CD4-positive, CD25-positive, alpha-beta regulatory T cell (primary cell): ENCODE data around the gene PRAMEF20. TPM values are rescaled to one million over a fixed set of nuclear protein-coding genes. Genes with fewer than 3 reads are reported as not detected.
"Not testable (repeated sequence)": the region's sequence is repeated elsewhere in the genome, so short reads cannot be mapped to it uniquely, and the experiment has no call there.

ENCODE experiments used
- ATAC-seq, 2 donors: fragments of 150-1000 bp; cut with Tn5 transposase; one replicate each; pipeline ENCODE4 v1.10.0; 2021; ENCODE audit warnings: low read depth in 2 of 2, moderate number of reproducible peaks in 2 of 2, moderate library complexity in 1 of 2
- DNase-seq, 3 donors: peaks; one replicate each; pipeline versions ENCODE4 v3.0.0 to v3.0.0-alpha.2; 2012 to 2022; ENCODE audit warnings: mixed read lengths in 1 of 3
- H3K27ac ChIP-seq: one replicate; pipeline ENCODE4 v1.7.0; 2013; ENCODE audit warnings: mild to moderate bottlenecking, low read length; ENCODE audit not compliant: insufficient read depth, poor library complexity, severe bottlenecking
- H3K27me3 ChIP-seq: one replicate; pipeline ENCODE4 v1.7.0; 2013; ENCODE audit warnings: low read length; ENCODE audit not compliant: control insufficient read depth, insufficient read depth
- H3K36me3 ChIP-seq: one replicate; pipeline ENCODE4 v1.7.0; 2013; ENCODE audit warnings: mild to moderate bottlenecking, low read length, moderate library complexity; ENCODE audit not compliant: control insufficient read depth, insufficient read depth
- H3K4me1 ChIP-seq: 2 replicates; pipeline ENCODE4 v1.7.0; 2013; ENCODE audit warnings: mild to moderate bottlenecking, low read length; ENCODE audit not compliant: insufficient read depth, control insufficient read depth, poor library complexity, severe bottlenecking
- H3K4me3 ChIP-seq: one replicate; pipeline ENCODE4 v1.7.0; 2013; ENCODE audit warnings: low read depth, mild to moderate bottlenecking, low read length, moderate library complexity
- H3K9me3 ChIP-seq, 2 experiments: 1 replicate in 1 of 2; 2 replicates in 1 of 2; pipeline ENCODE4 v1.7.0; 2013; ENCODE audit warnings: low read length in 2 of 2, mild to moderate bottlenecking in 1 of 2, moderate library complexity in 1 of 2; ENCODE audit not compliant: control insufficient read depth in 2 of 2
- H3K27ac Mint-ChIP-seq, 3 donors: one replicate each; pipeline ENCODE4 v1.8.0; 2020 to 2022; ENCODE audit warnings: mild to moderate bottlenecking in 3 of 3, mixed read lengths in 3 of 3, moderate library complexity in 2 of 3
- H3K27me3 Mint-ChIP-seq: one replicate; pipeline ENCODE4 v1.8.0; 2022; ENCODE audit warnings: mild to moderate bottlenecking, mixed read lengths
- H3K36me3 Mint-ChIP-seq: one replicate; pipeline ENCODE4 v1.8.0; 2020; ENCODE audit warnings: mixed read lengths
- H3K4me1 Mint-ChIP-seq, 4 donors: one replicate each; pipeline ENCODE4 v1.8.0; 2020 to 2022; ENCODE audit warnings: mixed read lengths in 4 of 4, mild to moderate bottlenecking in 1 of 4
- H3K4me3 Mint-ChIP-seq, 4 donors: one replicate each; pipeline ENCODE4 v1.8.0; 2020 to 2022; ENCODE audit warnings: mild to moderate bottlenecking in 4 of 4, mixed read lengths in 4 of 4, moderate library complexity in 3 of 4
- H3K9me3 Mint-ChIP-seq, 7 donors: one replicate each; pipeline ENCODE4 v1.8.0; 2020 to 2022; ENCODE audit warnings: mixed read lengths in 7 of 7, mild to moderate bottlenecking in 3 of 7, moderate library complexity in 2 of 7
- polyA plus RNA-seq, 4 donors: library from polyadenylated mRNA; unstranded; fragments of 300-500 nt; fragmentation: Illumina TruSeq; gene quantifications; one replicate each; pipeline ENCODE4 v1.2.3, GENCODE V29; 2021
- total RNA-seq: library from RNA; stranded (reverse); gene quantifications from one replicate; pipeline ENCODE4 v1.2.3, GENCODE V29; 2022

PRAMEF20 gene
- total RNA-seq (not detected), polyA plus RNA-seq (not detected)

- H3K4me1 Mint-ChIP-seq, H3K9me3 ChIP-seq, H3K4me3 ChIP-seq, ATAC-seq, H3K4me3 Mint-ChIP-seq, H3K36me3 Mint-ChIP-seq, H3K27me3 ChIP-seq, H3K9me3 Mint-ChIP-seq, H3K36me3 ChIP-seq, DNase-seq, H3K27me3 Mint-ChIP-seq, H3K27ac Mint-ChIP-seq, H3K4me1 ChIP-seq, H3K27ac ChIP-seq: not testable (repeated sequence)
These were observed at the start of gene PRAMEF20 for GRCh38 chr1:13410150-13410549. Gene PRAMEF20 (plus strand): TSS chr1:13410450. CDS start chr1:13416355, 5,905 bp downstream.

DNA sequence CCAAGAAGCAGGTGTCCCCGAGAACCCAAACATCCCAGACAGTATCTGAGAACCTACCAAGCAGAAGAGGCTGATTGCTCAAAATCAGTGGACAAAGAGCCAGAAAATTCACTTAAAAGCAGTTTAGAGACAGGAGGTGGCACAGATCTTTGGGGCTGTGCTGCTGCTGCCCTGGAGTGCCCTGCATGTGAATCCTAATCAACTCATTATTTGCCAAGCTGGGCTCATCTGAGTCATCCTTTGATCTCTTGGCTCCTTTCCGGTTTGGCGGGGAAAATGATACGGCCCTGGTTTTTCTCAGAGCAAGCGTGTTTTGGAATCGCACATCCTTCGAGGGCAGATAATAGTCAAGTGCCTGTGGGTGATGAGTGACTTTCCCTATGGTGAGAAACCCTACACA lies 47.9 kb upstream of the PRAMEF20 start:
- H3K27ac Mint-ChIP-seq, H3K9me3 ChIP-seq, ATAC-seq, H3K36me3 Mint-ChIP-seq, DNase-seq, H3K9me3 Mint-ChIP-seq, H3K4me1 Mint-ChIP-seq, H3K36me3 ChIP-seq, H3K27me3 ChIP-seq, H3K4me1 ChIP-seq, H3K27me3 Mint-ChIP-seq, H3K4me3 Mint-ChIP-seq, H3K27ac ChIP-seq, H3K4me3 ChIP-seq: not testable (repeated sequence)

DNA sequence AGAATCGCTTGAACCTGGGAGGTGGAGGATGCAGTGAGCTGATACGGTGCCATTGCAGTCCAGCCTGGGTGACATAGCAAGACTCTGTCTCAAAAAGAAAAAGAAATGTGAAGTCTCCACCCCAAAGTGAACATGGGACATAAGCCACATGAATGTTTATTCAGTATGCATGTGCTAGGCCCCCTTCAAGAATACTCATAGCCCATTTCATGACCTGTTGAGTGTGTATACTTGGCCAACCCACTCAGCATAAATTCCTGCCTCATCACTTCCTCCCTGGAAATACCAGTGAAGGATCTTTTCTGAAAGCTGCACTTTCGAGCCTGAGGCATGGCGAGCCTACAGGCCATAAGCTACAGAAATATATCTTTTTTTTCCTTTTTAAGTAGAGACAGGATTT lies 45.3 kb upstream of the PRAMEF20 start:
- not testable (repeated sequence) for DNase-seq, H3K36me3 ChIP-seq, ATAC-seq, H3K4me1 Mint-ChIP-seq, H3K9me3 ChIP-seq, H3K36me3 Mint-ChIP-seq, H3K4me3 Mint-ChIP-seq, H3K27me3 ChIP-seq, H3K27ac ChIP-seq, H3K4me3 ChIP-seq, H3K9me3 Mint-ChIP-seq, H3K27me3 Mint-ChIP-seq, H3K27ac Mint-ChIP-seq, H3K4me1 ChIP-seq

- H3K9me3 Mint-ChIP-seq, H3K27me3 Mint-ChIP-seq, DNase-seq, H3K9me3 ChIP-seq, H3K27ac ChIP-seq, ATAC-seq, H3K27me3 ChIP-seq, H3K4me1 Mint-ChIP-seq, H3K36me3 ChIP-seq, H3K4me3 Mint-ChIP-seq, H3K27ac Mint-ChIP-seq, H3K4me3 ChIP-seq, H3K4me1 ChIP-seq, H3K36me3 Mint-ChIP-seq: not testable (repeated sequence)
These were observed 43.7 kb upstream of the PRAMEF20 start for GRCh38 chr1:13366536-13366935.

- not testable (repeated sequence) for H3K4me1 ChIP-seq, H3K36me3 Mint-ChIP-seq, H3K27me3 ChIP-seq, ATAC-seq, H3K36me3 ChIP-seq, H3K4me1 Mint-ChIP-seq, H3K27ac ChIP-seq, H3K27ac Mint-ChIP-seq, H3K9me3 ChIP-seq, H3K4me3 ChIP-seq, H3K4me3 Mint-ChIP-seq, H3K9me3 Mint-ChIP-seq, H3K27me3 Mint-ChIP-seq
- peak in 1 of 3 donors; percentile 6 for DNase-seq
These were observed 41.7 kb upstream of the PRAMEF20 start for GRCh38 chr1:13368544-13368943.

DNA sequence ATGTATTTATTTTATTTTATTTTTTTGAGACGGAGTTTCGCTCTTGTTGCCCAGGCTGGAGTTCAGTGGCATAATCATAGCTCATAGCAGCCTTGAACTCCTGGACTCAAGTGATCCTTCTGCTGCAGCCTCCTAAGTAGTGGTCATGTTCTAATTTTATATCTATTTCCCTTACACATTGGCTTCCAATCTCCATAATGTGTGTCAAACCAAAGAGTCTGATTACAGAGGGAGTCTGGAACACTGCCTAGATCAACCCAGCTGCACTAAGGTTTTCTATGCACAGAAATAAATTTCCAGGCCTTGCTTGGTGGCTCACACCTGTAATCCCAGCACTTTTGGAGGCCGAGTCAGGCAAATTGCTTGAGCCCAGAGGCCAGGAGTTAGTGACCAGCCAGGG lies 31.3 kb upstream of the PRAMEF20 start:
- H3K36me3 ChIP-seq, DNase-seq, H3K27ac ChIP-seq, H3K27me3 Mint-ChIP-seq, H3K4me1 Mint-ChIP-seq, H3K27ac Mint-ChIP-seq, H3K27me3 ChIP-seq, H3K9me3 ChIP-seq, ATAC-seq, H3K9me3 Mint-ChIP-seq, H3K4me3 ChIP-seq, H3K4me1 ChIP-seq, H3K4me3 Mint-ChIP-seq, H3K36me3 Mint-ChIP-seq: not testable (repeated sequence)

GRCh38 chr1:13380380-13380779 lies 29.9 kb upstream of the PRAMEF20 start:
- H3K4me3 Mint-ChIP-seq, H3K4me1 Mint-ChIP-seq, H3K36me3 Mint-ChIP-seq, H3K27ac Mint-ChIP-seq, H3K9me3 Mint-ChIP-seq, H3K9me3 ChIP-seq, H3K4me3 ChIP-seq, H3K27me3 Mint-ChIP-seq, H3K27me3 ChIP-seq, H3K36me3 ChIP-seq, H3K27ac ChIP-seq, DNase-seq, H3K4me1 ChIP-seq, ATAC-seq: not testable (repeated sequence)

DNA sequence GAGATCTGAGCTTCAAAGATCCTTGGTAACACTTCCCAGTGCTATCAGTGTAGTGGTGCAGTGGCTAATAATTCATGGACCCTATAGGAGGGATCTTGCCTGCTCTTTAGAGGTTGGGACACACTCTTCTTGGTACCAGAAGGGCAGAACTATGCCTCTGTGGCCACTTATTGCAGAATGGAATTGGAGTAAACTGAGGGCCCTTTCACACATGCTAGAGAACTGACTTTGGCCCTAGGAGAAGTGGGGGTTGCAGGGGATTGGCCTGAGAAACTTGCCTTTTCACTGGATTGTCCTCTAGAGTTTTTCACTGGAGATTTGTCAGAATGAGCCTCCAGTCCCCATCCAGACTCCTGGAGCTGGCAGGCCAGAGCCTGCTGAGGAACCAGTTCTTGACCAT lies 20.9 kb upstream of the PRAMEF20 start, which contains the start of gene PRAMEF17:
PRAMEF17 (plus strand) TSS at position 301 of the 400 bp plus-strand sequence; CDS start at position 327, 26 bp downstream.
- not testable (repeated sequence) for ATAC-seq, H3K9me3 Mint-ChIP-seq, H3K27me3 Mint-ChIP-seq

More for the DNA sequence above, 20.9 kb upstream of the PRAMEF20 start, which contains the start of gene PRAMEF17:
- not testable (repeated sequence) for H3K4me3 ChIP-seq, H3K4me1 ChIP-seq, H3K36me3 ChIP-seq, H3K4me3 Mint-ChIP-seq, H3K4me1 Mint-ChIP-seq, H3K27ac Mint-ChIP-seq, H3K36me3 Mint-ChIP-seq, DNase-seq, H3K9me3 ChIP-seq, H3K27ac ChIP-seq, H3K27me3 ChIP-seq
